ENCODE measurements around the gene DSCAML1. TPM values are rescaled to one million over a fixed set of nuclear protein-coding genes. Genes with fewer than 3 reads are reported as not detected.

Gene DSCAML1
- total and polyA plus RNA-seq, 12 donors = 0.16 to 1.5 (median 0.57) TPM

DNA sequence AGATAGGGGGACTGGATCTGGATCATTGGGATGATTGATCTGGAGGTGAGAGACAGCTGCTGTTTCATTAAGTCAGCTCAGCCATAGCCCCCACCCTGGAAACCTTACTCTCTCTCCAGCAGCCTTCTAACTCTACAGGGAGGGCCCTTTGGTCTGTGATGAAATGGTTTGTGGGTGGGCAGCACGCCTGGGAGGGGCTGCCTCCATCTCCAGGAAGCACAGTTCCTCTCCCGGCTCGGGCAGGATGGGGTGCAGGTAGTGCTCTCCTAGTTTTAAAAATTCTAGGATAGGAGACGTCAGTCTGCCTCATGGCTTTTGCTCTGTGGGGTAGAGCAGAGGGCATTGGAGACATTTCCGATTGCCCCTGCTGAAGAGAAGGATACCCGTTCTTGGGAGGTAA, 379.7 kb downstream of the DSCAML1 start:
- no peaks in the 10 kb centered on the region for H3K9me3 ChIP-seq
- no peak overlapping the region for H3K27ac ChIP-seq
- no peak overlapping the region for H3K4me3 ChIP-seq
- intact Hi-C loops (cut with DNase I) = no loop called here
- peaks cover 0 to 9% (median 0%) of the 10 kb centered on the region in 7 donors for H3K27me3 ChIP-seq
- DNase-seq (no peak), ATAC-seq (no peak)
- peaks cover 0 to 9% (median 0%) of the 10 kb centered on the region in 9 donors for H3K36me3 ChIP-seq
- 59 to 60% methylated on average over 6 of the region's 6 CpGs for WGBS, 2 donors
- no peaks in the 10 kb centered on the region for H3K4me1 ChIP-seq
- TF ChIP-seq, protein P1, sequence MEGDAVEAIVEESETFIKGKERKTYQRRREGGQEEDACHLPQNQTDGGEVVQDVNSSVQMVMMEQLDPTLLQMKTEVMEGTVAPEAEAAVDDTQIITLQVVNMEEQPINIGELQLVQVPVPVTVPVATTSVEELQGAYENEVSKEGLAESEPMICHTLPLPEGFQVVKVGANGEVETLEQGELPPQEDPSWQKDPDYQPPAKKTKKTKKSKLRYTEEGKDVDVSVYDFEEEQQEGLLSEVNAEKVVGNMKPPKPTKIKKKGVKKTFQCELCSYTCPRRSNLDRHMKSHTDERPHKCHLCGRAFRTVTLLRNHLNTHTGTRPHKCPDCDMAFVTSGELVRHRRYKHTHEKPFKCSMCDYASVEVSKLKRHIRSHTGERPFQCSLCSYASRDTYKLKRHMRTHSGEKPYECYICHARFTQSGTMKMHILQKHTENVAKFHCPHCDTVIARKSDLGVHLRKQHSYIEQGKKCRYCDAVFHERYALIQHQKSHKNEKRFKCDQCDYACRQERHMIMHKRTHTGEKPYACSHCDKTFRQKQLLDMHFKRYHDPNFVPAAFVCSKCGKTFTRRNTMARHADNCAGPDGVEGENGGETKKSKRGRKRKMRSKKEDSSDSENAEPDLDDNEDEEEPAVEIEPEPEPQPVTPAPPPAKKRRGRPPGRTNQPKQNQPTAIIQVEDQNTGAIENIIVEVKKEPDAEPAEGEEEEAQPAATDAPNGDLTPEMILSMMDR (IDR thresholded peaks at IDR 0.05) = no peak

DNA sequence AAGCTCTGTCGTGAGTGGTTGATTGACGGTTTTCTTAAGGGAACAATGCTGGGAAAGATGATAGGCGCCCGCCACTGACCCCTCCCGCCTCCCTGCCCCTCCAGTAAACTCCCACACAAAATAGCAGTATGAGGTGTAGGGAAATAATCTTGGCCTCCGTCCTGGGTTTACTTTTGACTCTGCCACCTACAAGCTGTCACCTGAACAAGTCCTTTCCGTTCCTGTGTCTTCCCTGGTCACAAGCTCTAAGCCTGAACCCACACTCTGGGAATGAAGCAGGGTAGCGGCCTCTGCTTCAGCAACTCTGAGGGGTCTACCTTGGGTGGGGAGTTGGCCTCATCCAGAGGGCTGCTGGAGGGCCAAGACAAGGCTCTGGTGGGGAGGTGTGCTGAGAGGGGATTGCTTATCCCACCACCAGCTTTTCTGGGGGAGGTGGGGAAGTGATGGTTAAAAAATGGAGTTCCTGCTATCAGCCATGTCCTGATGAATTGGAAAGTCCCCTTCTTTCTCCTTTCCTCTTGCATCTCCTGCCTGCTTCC, 381.6 kb downstream of the DSCAML1 start:
- Histone ChIP-seq H3K9me3 (no peaks in the 10 kb centered on the region), H3K36me3 (peaks cover 0 to 26% (median 0%) of the 10 kb centered on the region in 9 donors), H3K27me3 (peaks cover 0 to 9% (median 0%) of the 10 kb centered on the region in 7 donors), H3K4me3 (no peak overlapping the region), H3K27ac (no peak overlapping the region), H3K4me1 (no peaks in the 10 kb centered on the region)
- ATAC-seq = no peak
- DNase-seq = no peak
- intact Hi-C loops (cut with DNase I) = no loop called here
- TF ChIP-seq, protein P1 (IDR thresholded peaks at IDR 0.05) = no peak
- WGBS, 2 donors = 76 to 79% methylated on average over 8 of the region's 8 CpGs

DNA sequence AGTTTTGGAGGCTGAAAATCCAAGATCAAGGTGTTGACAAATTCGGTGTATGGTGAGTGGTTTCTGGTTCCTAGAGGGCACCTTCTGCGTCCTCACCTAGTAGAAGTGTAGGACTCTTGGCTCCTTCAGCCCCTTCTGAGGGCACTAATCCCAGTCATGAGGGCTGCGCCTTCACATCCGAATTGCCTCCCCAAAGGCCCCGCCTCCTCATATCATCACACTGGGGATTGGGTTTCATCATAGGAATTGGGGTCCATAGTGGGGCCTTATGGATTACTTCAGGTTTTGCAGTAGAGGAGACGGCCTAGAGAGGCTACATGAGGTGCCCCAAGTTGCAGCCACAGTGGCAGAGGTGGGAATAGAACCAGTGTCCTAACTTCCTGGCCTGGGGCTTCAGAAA, 382.3 kb downstream of the DSCAML1 start:
- Histone ChIP-seq H3K36me3 (peaks cover 0 to 33% (median 0%) of the 10 kb centered on the region in 9 donors), H3K9me3 (no peaks in the 10 kb centered on the region), H3K27ac (no peak overlapping the region), H3K4me3 (no peak overlapping the region), H3K4me1 (no peaks in the 10 kb centered on the region), H3K27me3 (peaks cover 0 to 9% (median 0%) of the 10 kb centered on the region in 7 donors)
- WGBS, 2 donors = 94 to 96% methylated on average over 6 of the region's 6 CpGs
- TF ChIP-seq, protein P1 (IDR thresholded peaks at IDR 0.05) = no peak
- intact Hi-C loops (cut with DNase I) = no loop called here
- no peak for ATAC-seq
- DNase-seq = no peak

DNA sequence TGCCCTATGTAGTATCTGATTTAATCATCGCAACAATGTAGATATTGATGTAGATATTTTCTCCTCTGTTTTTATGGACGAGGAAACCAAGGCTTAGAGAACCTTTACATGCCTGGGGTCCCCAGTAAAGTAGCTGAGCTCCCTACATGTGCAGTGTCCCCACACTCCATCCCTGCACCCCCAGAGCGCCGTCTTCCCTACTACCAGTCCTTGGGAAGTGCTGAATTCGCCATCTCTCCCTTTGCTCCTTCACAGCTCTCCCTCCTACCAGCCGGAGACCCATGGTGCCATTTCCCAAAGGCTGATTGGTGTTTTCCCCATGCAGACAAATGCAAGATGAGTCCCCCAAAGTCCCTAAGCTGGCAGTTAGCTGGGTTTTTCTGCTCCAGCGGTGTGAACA, 383.4 kb downstream of the DSCAML1 start:
- TF ChIP-seq, protein P1 (IDR thresholded peaks at IDR 0.05) = no peak
- intact Hi-C loops (cut with DNase I) = no loop called here
- no peak overlapping the region for H3K27ac ChIP-seq
- DNase-seq (no peak), ATAC-seq (no peak)
- peaks cover 0 to 9% (median 0%) of the 10 kb centered on the region in 7 donors for H3K27me3 ChIP-seq
- WGBS, 2 donors = 98% methylated on average over 7 of the region's 7 CpGs
- no peak overlapping the region for H3K4me3 ChIP-seq
- no peaks in the 10 kb centered on the region for H3K9me3 ChIP-seq
- H3K4me1 ChIP-seq = no peaks in the 10 kb centered on the region
- peaks cover 0 to 44% (median 2%) of the 10 kb centered on the region in 9 donors for H3K36me3 ChIP-seq

Measured in heart right ventricle (tissue), 16 donors.